H1 (cell line): ENCODE results near the gene CPEB3. TPM values are rescaled to one million over a fixed set of nuclear protein-coding genes. Genes with fewer than 3 reads are reported as not detected.

Source experiments
- CTCF ChIA-PET: fragments of 300-600 bp; sonication (Branson Sonifier 250); formaldehyde crosslinking; loops from one replicate; lab custom pipeline; 2021; ENCODE audit not compliant: partially characterized antibody; lab: Charles Lee
- POLR2A ChIA-PET: fragments of 300-600 bp; sonication (Branson Sonifier 250); formaldehyde crosslinking; loops from one replicate; lab custom pipeline; 2021; ENCODE audit warnings: inconsistent platforms; ENCODE audit not compliant: partially characterized antibody; lab: Charles Lee
- DNase-seq, 2 experiments: peaks; one replicate each; pipeline versions ENCODE4 v3.0.0 to v3.0.0-alpha.2; 2010 to 2022; ENCODE audit warnings: low spot score in 2 of 2, low read depth in 1 of 2, mixed read lengths in 1 of 2
- FAIRE-seq: peaks from 2 replicates; lab custom pipeline; 2011; peaks lifted over from hg19 to GRCh38; lab: Jason Lieb, UNC
- H2AFZ ChIP-seq: 2 replicates; pipeline ENCODE4 v1.8.1; 2012; ENCODE audit warnings: low read length, inconsistent platforms
- H2AK5ac ChIP-seq: 2 replicates; pipeline ENCODE4 v1.6.1; 2013; ENCODE audit warnings: low read depth, low read length
- H2BK120ac ChIP-seq: replicated peaks from 2 replicates; pipeline ENCODE3; 2013; ENCODE audit warnings: low read depth, low read length, inconsistent platforms
- H2BK12ac ChIP-seq: 2 replicates; pipeline ENCODE4 v1.6.1; 2013; ENCODE audit warnings: low read depth, low read length
- H2BK15ac ChIP-seq: 2 replicates; pipeline ENCODE4 v1.6.1; 2013; ENCODE audit warnings: low read length
- H2BK20ac ChIP-seq: 2 replicates; pipeline ENCODE4 v1.6.1; 2013; ENCODE audit warnings: low read length
- H2BK5ac ChIP-seq: 2 replicates; pipeline ENCODE4 v1.6.1; 2013; ENCODE audit warnings: low read depth, low read length
- H3K14ac ChIP-seq: 2 replicates; pipeline ENCODE4 v1.6.1; 2013; ENCODE audit warnings: inconsistent platforms; ENCODE audit not compliant: insufficient read length
- H3K18ac ChIP-seq: 2 replicates; pipeline ENCODE4 v1.6.1; 2013; ENCODE audit warnings: low read length; ENCODE audit errors: extremely low read depth
- H3K23ac ChIP-seq: 2 replicates; pipeline ENCODE4 v1.6.1; 2013; ENCODE audit warnings: inconsistent platforms; ENCODE audit not compliant: insufficient read length
- H3K23me2 ChIP-seq: 2 replicates; pipeline ENCODE4 v1.6.1; 2013; ENCODE audit warnings: low read depth, low read length
- H3K27ac ChIP-seq: 2 replicates; pipeline ENCODE4 v1.6.1; 2011; ENCODE audit warnings: low read depth, low read length, inconsistent platforms
- H3K27me3 ChIP-seq, 4 experiments: replicated peaks in 1 of 4; 1 replicate in 1 of 4; 2 replicates in 3 of 4; pipeline versions ENCODE4 v1.6.1 to v1.8.1; 2011 to 2013; ENCODE audit warnings: low read length in 3 of 4, mild to moderate bottlenecking in 3 of 4, inconsistent platforms in 2 of 4, mixed read lengths in 2 of 4, moderate library complexity in 1 of 4; ENCODE audit not compliant: control insufficient read depth in 3 of 4, insufficient read depth in 3 of 4; ENCODE audit errors: extremely low read depth in 1 of 4
- H3K36me3 ChIP-seq, 4 experiments: 2 replicates each; pipeline versions ENCODE4 v1.6.1 to v1.8.1; 2011 to 2013; ENCODE audit warnings: mild to moderate bottlenecking in 4 of 4, low read length in 3 of 4, moderate library complexity in 2 of 4, control low read depth in 1 of 4, inconsistent platforms in 1 of 4; ENCODE audit not compliant: insufficient read depth in 4 of 4, control insufficient read depth in 2 of 4
- H3K4ac ChIP-seq: replicated peaks from 2 replicates; pipeline ENCODE3; 2013; ENCODE audit warnings: low read length, low read depth, mixed read lengths, inconsistent platforms; ENCODE audit not compliant: insufficient read length
- H3K4me1 ChIP-seq, 4 experiments: replicated peaks in 1 of 4; 1 replicate in 1 of 4; 2 replicates in 3 of 4; pipeline versions ENCODE4 v1.6.1 to v1.8.1; 2011 to 2013; ENCODE audit warnings: low read length in 3 of 4, inconsistent platforms in 2 of 4, mixed read lengths in 1 of 4; ENCODE audit not compliant: insufficient read depth in 4 of 4, control insufficient read depth in 3 of 4
- H3K4me2 ChIP-seq, 2 experiments: 2 replicates each; pipeline versions ENCODE4 v1.6.1 to v1.8.1; 2011 to 2013; ENCODE audit warnings: low read depth in 2 of 2, low read length in 2 of 2, control low read depth in 1 of 2, inconsistent platforms in 1 of 2, mild to moderate bottlenecking in 1 of 2; ENCODE audit not compliant: insufficient read depth in 1 of 2
- H3K4me3 ChIP-seq, 4 experiments: fragments of 200-600, 300-600 bp in 1 of 4; sonication (generic), shearing (Covaris generic), sonication (Bioruptor Twin) in 1 of 4; 2 replicates each; pipeline versions ENCODE4 v1.5.1 to v1.8.1; 2011 to 2016; ENCODE audit warnings: low read length in 4 of 4, low read depth in 3 of 4, control low read depth in 2 of 4, inconsistent platforms in 2 of 4, mild to moderate bottlenecking in 2 of 4, mixed read lengths in 1 of 4, moderate library complexity in 1 of 4; ENCODE audit not compliant: insufficient read depth in 2 of 4; ENCODE audit errors: extremely low read depth in 1 of 4
- H3K56ac ChIP-seq: replicated peaks from 2 replicates; pipeline ENCODE3; 2013; ENCODE audit warnings: low read depth, mild to moderate bottlenecking, mixed read lengths, low read length, inconsistent platforms; ENCODE audit not compliant: insufficient read length
- H3K79me1 ChIP-seq: 2 replicates; pipeline ENCODE4 v1.6.1; 2013; ENCODE audit warnings: low read depth, low read length, control low read depth
- H3K79me2 ChIP-seq, 2 experiments: 2 replicates each; pipeline versions ENCODE4 v1.6.1 to v1.8.1; 2012 to 2013; ENCODE audit warnings: low read length in 2 of 2, mild to moderate bottlenecking in 2 of 2, inconsistent platforms in 1 of 2; ENCODE audit not compliant: insufficient read depth in 2 of 2, control insufficient read depth in 1 of 2
- H3K9ac ChIP-seq, 4 experiments: replicated peaks in 1 of 4; 1 replicate in 1 of 4; 2 replicates in 3 of 4; pipeline versions ENCODE4 v1.6.1 to v1.8.1; 2011 to 2013; ENCODE audit warnings: low read depth in 3 of 4, low read length in 3 of 4, control low read depth in 2 of 4, mild to moderate bottlenecking in 2 of 4, moderate library complexity in 2 of 4, inconsistent platforms in 1 of 4; ENCODE audit errors: extremely low read depth in 1 of 4
- H3K9me3 ChIP-seq, 2 experiments: 2 replicates each; pipeline versions ENCODE4 v1.6.1 to v1.8.1; 2012 to 2013; ENCODE audit warnings: mild to moderate bottlenecking in 2 of 2, moderate library complexity in 2 of 2, control low read depth in 1 of 2, inconsistent platforms in 1 of 2, low read depth in 1 of 2, low read length in 1 of 2, mixed read lengths in 1 of 2; ENCODE audit not compliant: insufficient read depth in 2 of 2
- H4K20me1 ChIP-seq, 2 experiments: replicated peaks in 1 of 2; 2 replicates each; pipeline versions ENCODE3 to v1.8.1; 2011 to 2013; ENCODE audit warnings: inconsistent platforms in 2 of 2, low read length in 2 of 2, mild to moderate bottlenecking in 1 of 2; ENCODE audit not compliant: insufficient read depth in 2 of 2, control insufficient read depth in 1 of 2
- H4K5ac ChIP-seq: 2 replicates; pipeline ENCODE4 v1.6.1; 2013; ENCODE audit warnings: low read length, low read depth, mixed read lengths, inconsistent platforms; ENCODE audit not compliant: insufficient read length
- H4K8ac ChIP-seq: 2 replicates; pipeline ENCODE4 v1.8.0; 2013; ENCODE audit warnings: mild to moderate bottlenecking, moderate library complexity, low read length, inconsistent platforms; ENCODE audit not compliant: insufficient read depth; ENCODE audit errors: extremely low read depth
- H4K91ac ChIP-seq: replicated peaks from 2 replicates; pipeline ENCODE3; 2013; ENCODE audit warnings: low read length, mixed read lengths, inconsistent platforms; ENCODE audit not compliant: insufficient read length
- CBX5 ChIP-seq: fragments of 300-800, 300-1000 bp; sonication (generic); IDR thresholded peaks from 2 replicates; pipeline ENCODE4 v1.7.1; 2016; ENCODE audit warnings: antibody characterized with exemption, low read length, low read depth
- CBX8 ChIP-seq: fragments of 300-800, 300-1000 bp; sonication (generic); IDR thresholded peaks from 2 replicates; pipeline ENCODE4 v1.7.1; 2016; ENCODE audit warnings: low read depth, low read length, borderline replicate concordance
- PHF8 ChIP-seq: fragments of 200-600 bp; sonication (generic); conservative IDR thresholded peaks from 2 replicates; pipeline ENCODE4 v1.7.1; 2012; ENCODE audit warnings: low read depth, mild to moderate bottlenecking, inconsistent platforms, low read length, moderate library complexity
- RFX5 ChIP-seq: IDR thresholded peaks from 2 replicates; pipeline ENCODE4 v1.6.1; 2011; ENCODE audit warnings: low read depth, low read length, improper control_type of control experiment, borderline replicate concordance
- RXRA ChIP-seq: IDR thresholded peaks from 2 replicates; pipeline ENCODE4 v1.6.1; 2011; ENCODE audit warnings: low read depth, mild to moderate bottlenecking, low read length, moderate library complexity; ENCODE audit not compliant: insufficient read depth
- SIN3A ChIP-seq, 2 experiments: IDR thresholded peaks in 1 of 2; conservative IDR thresholded peaks in 1 of 2; 2 replicates each; pipeline ENCODE4 v1.6.1; 2011 to 2012; ENCODE audit warnings: low read length in 2 of 2, improper control_type of control experiment in 1 of 2, low read depth in 1 of 2, mild to moderate bottlenecking in 1 of 2
- SRF ChIP-seq: IDR thresholded peaks from 2 replicates; pipeline ENCODE4 v1.6.1; 2011; ENCODE audit warnings: mild to moderate bottlenecking, low read depth, low read length, moderate library complexity
- WGBS, 2 experiments: shearing (Covaris generic) in 1 of 2; methylation state at CpG; one replicate each; pipeline versions ENCODE4 v1.1.6 to v1.1.7; 2013 to 2015; ENCODE audit warnings: low lambda C conversion rate in 2 of 2, mixed read lengths in 2 of 2, inconsistent platforms in 1 of 2, low coverage in 1 of 2, missing lambda C conversion rate in 1 of 2; ENCODE audit not compliant: insufficient replicate concordance in 2 of 2, insufficient coverage in 1 of 2, insufficient read length in 1 of 2; ENCODE audit errors: extremely low coverage in 1 of 2, missing lambda C conversion rate in 1 of 2; 5-methylcytosine and 5-hydroxymethylcytosine counted together
- polyA plus RNA-seq, 7 experiments: library from polyadenylated mRNA; depleted of rRNA in 3 of 7; stranded (reverse) in 5 of 7; unstranded in 2 of 7; fragments of >200 nt in 5 of 7; fragments of 200-250 nt in 2 of 7; gene quantifications; 1 replicate in 5 of 7; 2 replicates in 1 of 7; 4 replicates in 1 of 7; pipeline versions ENCODE4 v1.2.1 to v1.2.3, GENCODE V29; 2011 to 2013; ENCODE audit warnings: missing spikeins in 2 of 7, mixed read lengths in 2 of 7
- total RNA-seq: library from RNA; stranded (reverse); fragmentation: NEBNext Ultra II Directional; extraction: Animal tissue kit (Norgen Biotek cat#: 25700); gene quantifications from 2 replicates; pipeline ENCODE4 v1.2.1, GENCODE V29; 2021
- TF ChIP-seq, protein P1 (sequence below): IDR thresholded peaks from 2 replicates; pipeline ENCODE4 v1.6.1; 2011; ENCODE audit warnings: low read depth, mild to moderate bottlenecking, low read length; ENCODE audit not compliant: insufficient read depth

Gene CPEB3
- total and polyA plus RNA-seq, 2 of the 8 experiments (the other 6 are each of a cell fraction or from before 2014, with no cell fraction given), result 0.39 to 1.7 TPM

DNA sequence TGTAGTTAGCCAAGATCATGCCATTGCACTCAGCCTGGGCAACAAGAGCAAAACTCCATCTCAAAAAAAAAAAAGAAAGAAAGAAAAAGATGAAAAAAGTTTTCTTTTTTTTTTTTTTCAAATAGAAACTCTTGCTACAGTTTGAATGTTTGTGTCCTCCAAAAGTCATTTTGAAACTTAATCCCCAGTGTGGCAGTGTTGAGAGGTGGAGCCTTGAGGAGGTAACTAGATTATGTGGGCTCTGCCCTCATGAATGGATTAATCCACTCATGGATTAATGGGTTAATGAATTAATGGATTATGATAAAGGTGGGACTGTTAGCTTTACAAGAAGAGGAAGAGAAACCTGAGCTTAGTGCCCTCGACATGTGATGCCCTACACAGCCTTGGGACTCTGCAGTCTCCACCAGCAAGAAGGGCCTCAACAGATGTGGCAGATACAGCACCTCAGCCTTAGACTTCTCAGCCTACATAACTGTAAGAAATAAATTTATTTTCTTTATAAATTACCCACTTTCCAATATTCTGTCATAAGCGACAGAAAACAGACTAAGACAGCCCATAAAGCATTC lies 25.1 kb downstream of the CPEB3 start:
- Histone ChIP-seq H3K4me2 (no peak overlapping the region), H3K27me3 (no peaks in the 10 kb centered on the region), H3K18ac (no peak overlapping the region), H2BK5ac (no peak overlapping the region), H3K56ac (no peak overlapping the region), H2BK120ac (no peak overlapping the region), H3K4ac (no peak overlapping the region), H3K23me2 (no peaks in the 10 kb centered on the region), H3K36me3 (no peaks in the 10 kb centered on the region), H4K8ac (no peak overlapping the region), H3K23ac (no peak overlapping the region), H3K4me1 (no peaks in the 10 kb centered on the region), H3K9me3 (no peaks in the 10 kb centered on the region), H2AK5ac (no peak overlapping the region), H4K20me1 (no peaks in the 10 kb centered on the region), H3K79me2 (no peaks in the 10 kb centered on the region), H3K9ac (no peak overlapping the region), H3K79me1 (no peaks in the 10 kb centered on the region), H2AFZ (no peak overlapping the region), H2BK15ac (no peak overlapping the region), H3K27ac (no peak overlapping the region), H4K5ac (no peak overlapping the region), H3K14ac (no peak overlapping the region), H2BK20ac (no peak overlapping the region), H3K4me3 (no peak overlapping the region), H4K91ac (no peak overlapping the region), H2BK12ac (no peak overlapping the region)
- FAIRE-seq, result no peak
- DNase-seq, result no peak
- 87% methylated on average over 2 of the region's 2 CpGs; no CpG with 5 or more reads in 1 of the 2 experiments for WGBS, 2 experiments
- CTCF ChIA-PET, result no interaction called here
- TF ChIP-seq SIN3A (conservative IDR thresholded peaks at IDR 0.05 in 1 of 2, IDR thresholded peaks at IDR 0.05 in 1 of 2; ENCODE audit: low read depth in 1 of 2, low read length in 2 of 2) (no peak), CBX5 (no peak), PHF8 (no peak), CBX8 (no peak), SRF (no peak), RFX5 (no peak), RXRA (no peak)
- TF ChIP-seq, protein P1, sequence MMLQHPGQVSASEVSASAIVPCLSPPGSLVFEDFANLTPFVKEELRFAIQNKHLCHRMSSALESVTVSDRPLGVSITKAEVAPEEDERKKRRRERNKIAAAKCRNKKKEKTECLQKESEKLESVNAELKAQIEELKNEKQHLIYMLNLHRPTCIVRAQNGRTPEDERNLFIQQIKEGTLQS, result no peak
- POLR2A ChIA-PET, result no interaction called here
